Hepatocyte (in vitro differentiated cells): ENCODE measurements around the gene DOK5.

ENCODE experiments used
- CTCF ChIP-seq: fragments of 200-600 bp; sonication (generic); IDR thresholded peaks from 2 replicates; pipeline ENCODE4 v1.5.1; 2016; ENCODE audit warnings: antibody characterized with exemption, mild to moderate bottlenecking; ENCODE audit not compliant: poor library complexity
- EZH2 ChIP-seq: fragments of 200-600 bp; sonication (generic); IDR thresholded peaks from 2 replicates; pipeline ENCODE4 v1.6.1; 2016; ENCODE audit warnings: antibody characterized with exemption, mild to moderate bottlenecking, borderline replicate concordance
- EZH2phosphoT487 ChIP-seq: fragments of 200-600 bp; sonication (generic); IDR thresholded peaks from one replicate; pipeline ENCODE4 v1.6.1; 2018; ENCODE audit warnings: antibody characterized with exemption, mild to moderate bottlenecking, low read depth, moderate library complexity; ENCODE audit not compliant: unreplicated experiment, severe bottlenecking

DNA sequence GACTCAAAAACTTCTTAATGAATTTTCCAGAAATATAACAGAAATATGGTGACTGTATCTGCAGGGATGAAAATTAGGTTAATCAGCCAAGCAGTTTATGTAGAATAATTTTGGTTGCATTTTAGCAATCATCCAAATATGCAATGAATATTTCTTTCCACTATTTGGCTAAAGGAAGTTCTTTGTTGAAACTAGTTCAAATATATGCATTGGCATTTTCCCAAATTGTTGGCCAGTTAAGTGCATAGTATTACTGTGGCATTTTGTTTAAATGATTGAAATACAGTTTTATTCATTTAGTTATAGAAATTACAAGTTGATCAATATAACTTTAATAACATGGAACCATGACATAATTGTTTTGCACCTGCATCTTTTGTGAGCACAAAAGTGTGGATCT, 115.5 kb downstream of the DOK5 start:
- no peak for TF ChIP-seq CTCF
- TF ChIP-seq EZH2phosphoT487 = no peak
- no peak for TF ChIP-seq EZH2
